Measurements from ENCODE around the gene GRIK3.

Gene GRIK3

GRCh38 chr1:36863061-36863460 is 171.3 kb downstream of the GRIK3 start:
- no peak overlapping the region for H3K27ac Mint-ChIP-seq
- peaks cover 5 to 15% of the 10 kb centered on the region in 2 donors for H3K27me3 Mint-ChIP-seq
- H3K4me1 Mint-ChIP-seq = no peaks in the 10 kb centered on the region
- no peaks in the 10 kb centered on the region for H3K36me3 Mint-ChIP-seq
- no peak for DNase-seq
- no peaks in the 10 kb centered on the region for H3K9me3 Mint-ChIP-seq
- no peak overlapping the region for H3K4me3 Mint-ChIP-seq
- no peak for ATAC-seq (replicated peaks)

- H3K4me1 Mint-ChIP-seq = no peaks in the 10 kb centered on the region
- H3K27ac Mint-ChIP-seq = no peak overlapping the region
- no peak overlapping the region for H3K4me3 Mint-ChIP-seq
- no peaks in the 10 kb centered on the region for H3K36me3 Mint-ChIP-seq
- DNase-seq = no peak
- no peak for ATAC-seq (replicated peaks)
- no peaks in the 10 kb centered on the region for H3K9me3 Mint-ChIP-seq
- H3K27me3 Mint-ChIP-seq = peaks cover 5 to 18% of the 10 kb centered on the region in 2 donors
These were observed 172.9 kb downstream of the GRIK3 start for GRCh38 chr1:36861375-36861774.

GRCh38 chr1:36859926-36860325 is 174.4 kb downstream of the GRIK3 start:
- Mint-ChIP-seq H3K9me3 (no peaks in the 10 kb centered on the region), H3K27me3 (peaks cover 5 to 18% of the 10 kb centered on the region in 2 donors), H3K4me1 (no peaks in the 10 kb centered on the region), H3K4me3 (no peak overlapping the region), H3K27ac (no peak overlapping the region), H3K36me3 (no peaks in the 10 kb centered on the region)
- no peak for ATAC-seq (replicated peaks)
- no peak for DNase-seq

DNA sequence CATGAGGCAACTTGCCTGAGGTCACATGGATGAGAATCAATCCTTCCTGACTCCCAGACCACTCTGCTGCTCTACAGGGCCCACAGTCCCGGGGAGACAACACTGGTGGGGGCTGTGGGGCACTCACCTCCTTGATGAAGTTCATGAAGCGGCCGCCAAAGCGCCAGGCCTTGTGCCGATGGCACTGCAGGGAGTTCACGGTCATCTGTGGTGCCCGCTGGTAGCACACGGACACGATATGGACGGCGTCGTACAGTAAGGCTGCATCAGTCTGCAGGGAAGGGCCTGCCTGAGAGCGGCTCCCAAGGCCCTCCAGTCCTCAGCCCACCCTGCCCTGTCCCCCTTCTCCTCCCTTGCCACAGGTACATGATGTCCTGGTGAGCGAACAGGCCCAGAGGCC is 175.3 kb downstream of the GRIK3 start:
- DNase-seq (no peak), ATAC-seq (replicated peaks) (no peak)
- H3K36me3 Mint-ChIP-seq = no peaks in the 10 kb centered on the region
- H3K4me3 Mint-ChIP-seq = no peak overlapping the region
- no peak overlapping the region for H3K27ac Mint-ChIP-seq
- no peaks in the 10 kb centered on the region for H3K4me1 Mint-ChIP-seq
- no peaks in the 10 kb centered on the region for H3K9me3 Mint-ChIP-seq
- peaks cover 5 to 18% of the 10 kb centered on the region in 2 donors for H3K27me3 Mint-ChIP-seq

GRCh38 chr1:36858553-36858952 is 175.8 kb downstream of the GRIK3 start:
- H3K27ac Mint-ChIP-seq = no peak overlapping the region
- ATAC-seq (replicated peaks) (no peak), DNase-seq (no peak)
- H3K4me3 Mint-ChIP-seq = no peak overlapping the region
- no peaks in the 10 kb centered on the region for H3K36me3 Mint-ChIP-seq
- H3K9me3 Mint-ChIP-seq = no peaks in the 10 kb centered on the region
- H3K4me1 Mint-ChIP-seq = no peaks in the 10 kb centered on the region
- peaks cover 5 to 18% of the 10 kb centered on the region in 2 donors for H3K27me3 Mint-ChIP-seq

- peaks cover 9 to 18% of the 10 kb centered on the region in 2 donors for H3K27me3 Mint-ChIP-seq
- DNase-seq = no peak
These were observed 176.6 kb downstream of the GRIK3 start for GRCh38 chr1:36857754-36858153.

GRCh38 chr1:36855699-36856494 is 178.4 kb downstream of the GRIK3 start:
- no peaks in the 10 kb centered on the region for H3K36me3 Mint-ChIP-seq
- H3K4me3 Mint-ChIP-seq = no peak overlapping the region
- H3K9me3 Mint-ChIP-seq = no peaks in the 10 kb centered on the region
- no peaks in the 10 kb centered on the region for H3K4me1 Mint-ChIP-seq
- H3K27ac Mint-ChIP-seq = peak overlapping the region; percentile 38
- peaks cover 21 to 26% of the 10 kb centered on the region in 2 donors for H3K27me3 Mint-ChIP-seq
- DNase-seq = no peak
- peak in 1 of 2 donors; percentile 45 for ATAC-seq (replicated peaks)

More at GRCh38 chr1:36857754-36858153, 176.6 kb downstream of the GRIK3 start:
- Mint-ChIP-seq H3K9me3 (no peaks in the 10 kb centered on the region), H3K4me1 (no peaks in the 10 kb centered on the region), H3K36me3 (no peaks in the 10 kb centered on the region), H3K27ac (no peak overlapping the region), H3K4me3 (no peak overlapping the region)
- no peak for ATAC-seq (replicated peaks)

GRCh38 chr1:36853638-36854037 is 180.7 kb downstream of the GRIK3 start:
- DNase-seq = no peak
- Mint-ChIP-seq H3K4me1 (no peaks in the 10 kb centered on the region), H3K27me3 (peaks cover 22 to 29% of the 10 kb centered on the region in 2 donors), H3K4me3 (no peak overlapping the region), H3K9me3 (no peaks in the 10 kb centered on the region), H3K36me3 (no peaks in the 10 kb centered on the region), H3K27ac (no peak overlapping the region)
- ATAC-seq (replicated peaks) = no peak

- H3K27ac Mint-ChIP-seq = no peak overlapping the region
- ATAC-seq (replicated peaks) (no peak), DNase-seq (no peak)
- H3K9me3 Mint-ChIP-seq = no peaks in the 10 kb centered on the region
- H3K4me3 Mint-ChIP-seq = no peak overlapping the region
- H3K4me1 Mint-ChIP-seq = no peaks in the 10 kb centered on the region
- H3K36me3 Mint-ChIP-seq = no peaks in the 10 kb centered on the region
- H3K27me3 Mint-ChIP-seq = peaks cover 13 to 29% of the 10 kb centered on the region in 2 donors
These were observed 181.7 kb downstream of the GRIK3 start for GRCh38 chr1:36852586-36852985.

DNA sequence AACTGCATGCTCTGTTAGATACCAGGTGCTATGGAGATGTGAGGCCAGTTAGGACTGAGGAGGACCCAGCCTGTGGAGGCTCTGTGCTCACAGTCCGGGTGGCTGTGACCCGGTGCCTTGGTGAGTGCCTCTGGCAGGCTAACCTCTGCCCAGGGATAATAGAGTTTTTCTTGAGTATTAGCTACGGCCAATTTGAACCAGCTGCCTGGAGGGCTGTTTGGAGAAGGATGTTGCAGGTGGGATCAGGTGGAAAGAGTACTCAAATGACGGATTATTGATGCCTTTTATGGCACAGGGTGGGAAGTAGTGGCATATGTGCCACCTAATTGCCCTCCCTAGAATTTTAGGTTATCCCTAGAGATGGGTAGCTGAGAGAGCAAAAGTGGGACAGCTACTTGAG is 182.7 kb downstream of the GRIK3 start:
- Mint-ChIP-seq H3K9me3 (no peaks in the 10 kb centered on the region), H3K27me3 (peaks cover 13 to 29% of the 10 kb centered on the region in 2 donors), H3K4me3 (no peak overlapping the region), H3K36me3 (no peaks in the 10 kb centered on the region), H3K4me1 (no peaks in the 10 kb centered on the region), H3K27ac (peak overlapping the region; percentile 26)
- ATAC-seq (replicated peaks) (no peak), DNase-seq (no peak)

DNA sequence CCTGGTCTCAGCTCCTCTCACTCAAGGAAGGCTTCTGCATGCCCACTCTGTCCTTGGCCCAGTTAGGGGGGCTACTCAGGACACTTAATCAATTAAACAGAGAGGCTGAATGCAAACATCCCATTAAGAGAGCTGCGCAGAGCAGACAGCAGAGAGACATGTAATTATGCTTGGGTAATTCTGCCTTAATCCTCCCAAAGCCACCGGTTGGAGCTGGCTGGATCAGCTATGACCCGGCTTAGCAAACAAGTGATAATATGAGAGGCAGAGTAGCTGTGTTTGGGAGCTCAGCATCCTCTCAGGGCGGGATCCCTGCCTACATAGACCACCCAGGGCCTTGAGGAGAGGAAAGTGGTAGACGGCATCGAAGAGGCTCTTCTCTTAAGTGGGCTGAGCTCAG is 183.2 kb downstream of the GRIK3 start:
- Mint-ChIP-seq H3K4me3 (no peak overlapping the region), H3K36me3 (no peaks in the 10 kb centered on the region), H3K9me3 (no peaks in the 10 kb centered on the region), H3K27me3 (peaks cover 13 to 29% of the 10 kb centered on the region in 2 donors), H3K4me1 (no peaks in the 10 kb centered on the region), H3K27ac (no peak overlapping the region)
- ATAC-seq (replicated peaks) = no peak
- no peak for DNase-seq

- no peaks in the 10 kb centered on the region for H3K36me3 Mint-ChIP-seq
- H3K4me1 Mint-ChIP-seq = no peaks in the 10 kb centered on the region
- no peaks in the 10 kb centered on the region for H3K9me3 Mint-ChIP-seq
- ATAC-seq (replicated peaks) (no peak), DNase-seq (no peak)
- no peak overlapping the region for H3K27ac Mint-ChIP-seq
- no peak overlapping the region for H3K4me3 Mint-ChIP-seq
- peaks cover 23 to 32% of the 10 kb centered on the region in 2 donors for H3K27me3 Mint-ChIP-seq
These were observed 184.4 kb downstream of the GRIK3 start for GRCh38 chr1:36849956-36850355.

DNA sequence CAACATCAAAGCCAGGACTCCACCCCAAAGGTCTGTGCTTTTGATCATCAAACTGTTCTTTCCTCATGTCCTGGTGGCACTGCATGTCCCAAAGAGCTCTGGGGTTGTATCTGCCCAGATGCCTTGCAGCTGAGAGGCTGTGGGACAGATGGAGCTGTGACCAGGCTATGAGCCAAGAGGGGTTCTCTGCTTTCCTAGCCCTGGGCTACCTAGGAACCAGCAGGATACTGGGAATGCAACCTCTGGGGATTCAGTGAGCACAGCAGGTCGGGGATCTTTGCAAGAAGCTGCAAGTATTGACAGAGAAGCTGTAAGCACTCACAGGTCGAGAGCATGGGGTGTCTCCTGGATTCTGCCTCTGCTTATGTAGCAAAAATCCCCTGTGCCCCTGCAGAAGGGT is 186.6 kb downstream of the GRIK3 start:
- Mint-ChIP-seq H3K27ac (no peak overlapping the region), H3K4me3 (no peak overlapping the region), H3K9me3 (no peaks in the 10 kb centered on the region), H3K4me1 (no peaks in the 10 kb centered on the region), H3K27me3 (peaks cover 24 to 29% of the 10 kb centered on the region in 2 donors), H3K36me3 (no peaks in the 10 kb centered on the region)
- DNase-seq (no peak), ATAC-seq (replicated peaks) (no peak)

GRCh38 chr1:36847186-36847585 is 187.1 kb downstream of the GRIK3 start:
- no peak overlapping the region for H3K27ac Mint-ChIP-seq
- H3K9me3 Mint-ChIP-seq = no peaks in the 10 kb centered on the region
- ATAC-seq (replicated peaks) (no peak), DNase-seq (no peak)
- H3K27me3 Mint-ChIP-seq = peaks cover 21 to 28% of the 10 kb centered on the region in 2 donors
- no peak overlapping the region for H3K4me3 Mint-ChIP-seq
- H3K4me1 Mint-ChIP-seq = no peaks in the 10 kb centered on the region
- no peaks in the 10 kb centered on the region for H3K36me3 Mint-ChIP-seq

DNA sequence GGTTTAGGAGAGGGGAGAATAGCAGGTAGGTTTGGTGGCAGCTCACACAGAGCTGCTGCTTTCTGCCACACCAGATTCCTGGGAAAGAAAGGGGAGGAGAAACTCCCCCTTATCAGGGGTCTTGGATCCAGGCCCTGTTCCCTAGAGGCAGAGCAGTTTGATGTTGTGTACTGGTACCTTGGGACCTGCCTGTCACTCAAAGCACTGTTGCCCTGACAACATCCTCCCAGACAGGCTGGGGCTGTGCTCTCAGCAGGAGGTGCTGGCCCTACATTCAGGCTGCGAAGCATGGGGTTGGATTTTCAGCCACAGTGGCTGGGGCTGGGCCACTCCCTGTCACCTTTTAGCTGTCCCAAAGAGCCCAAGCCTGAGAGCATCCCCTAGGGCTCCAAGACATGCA is 188.0 kb downstream of the GRIK3 start:
- H3K27me3 Mint-ChIP-seq = peaks cover 16 to 20% of the 10 kb centered on the region in 2 donors
- H3K4me3 Mint-ChIP-seq = no peak overlapping the region
- no peaks in the 10 kb centered on the region for H3K9me3 Mint-ChIP-seq
- no peaks in the 10 kb centered on the region for H3K36me3 Mint-ChIP-seq
- DNase-seq (no peak), ATAC-seq (replicated peaks) (peak; percentile 39 to 60)
- H3K4me1 Mint-ChIP-seq = no peaks in the 10 kb centered on the region
- no peak overlapping the region for H3K27ac Mint-ChIP-seq

Data from stimulated activated naive B cell treated with anti-CD40 and anti-IgM and Interleukin-4, amounts not matched to agents 10 μg/mL and 1 μg/mL and 100 μg/mL, for 72 hours (primary cell).